ENCODE data around the gene C1QTNF2.

DNA sequence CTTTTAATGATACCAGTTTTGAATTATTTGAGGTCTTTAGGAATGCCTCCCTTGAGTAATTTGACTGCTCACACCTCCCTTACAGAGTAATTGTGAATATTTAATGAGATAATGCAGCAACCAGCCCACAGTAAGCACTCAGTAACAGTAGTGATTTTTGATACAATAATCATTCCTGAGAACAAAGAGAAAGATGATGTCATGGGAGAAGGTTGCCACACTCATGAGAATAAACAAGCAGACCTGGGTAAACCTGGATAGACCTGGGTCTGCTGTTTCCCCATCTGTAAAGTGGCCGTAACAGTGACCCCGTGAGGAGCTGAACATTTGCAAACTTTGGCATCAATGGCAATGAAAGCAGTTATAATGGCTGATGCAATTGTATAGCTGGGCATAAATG is 4.2 kb downstream of the C1QTNF2 start:
- TF ChIP-seq, protein P1, sequence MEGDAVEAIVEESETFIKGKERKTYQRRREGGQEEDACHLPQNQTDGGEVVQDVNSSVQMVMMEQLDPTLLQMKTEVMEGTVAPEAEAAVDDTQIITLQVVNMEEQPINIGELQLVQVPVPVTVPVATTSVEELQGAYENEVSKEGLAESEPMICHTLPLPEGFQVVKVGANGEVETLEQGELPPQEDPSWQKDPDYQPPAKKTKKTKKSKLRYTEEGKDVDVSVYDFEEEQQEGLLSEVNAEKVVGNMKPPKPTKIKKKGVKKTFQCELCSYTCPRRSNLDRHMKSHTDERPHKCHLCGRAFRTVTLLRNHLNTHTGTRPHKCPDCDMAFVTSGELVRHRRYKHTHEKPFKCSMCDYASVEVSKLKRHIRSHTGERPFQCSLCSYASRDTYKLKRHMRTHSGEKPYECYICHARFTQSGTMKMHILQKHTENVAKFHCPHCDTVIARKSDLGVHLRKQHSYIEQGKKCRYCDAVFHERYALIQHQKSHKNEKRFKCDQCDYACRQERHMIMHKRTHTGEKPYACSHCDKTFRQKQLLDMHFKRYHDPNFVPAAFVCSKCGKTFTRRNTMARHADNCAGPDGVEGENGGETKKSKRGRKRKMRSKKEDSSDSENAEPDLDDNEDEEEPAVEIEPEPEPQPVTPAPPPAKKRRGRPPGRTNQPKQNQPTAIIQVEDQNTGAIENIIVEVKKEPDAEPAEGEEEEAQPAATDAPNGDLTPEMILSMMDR (IDR thresholded peaks at IDR 0.05): no peak
- no peak for TF ChIP-seq POLR2A (IDR thresholded peaks at IDR 0.05)
